ENCODE measurements around the gene SORBS2. TPM values are rescaled to one million over a fixed set of nuclear protein-coding genes. Genes with fewer than 3 reads are reported as not detected.

SORBS2 gene
- total and polyA plus RNA-seq, 9 donors = 17.4 to 204 (median 32.7) TPM

GRCh38 chr4:185638548-185639301 is 173.3 kb downstream of the SORBS2 start:
- no peaks in the 10 kb centered on the region for H3K9me3 ChIP-seq
- no peak overlapping the region for H3K4me3 ChIP-seq
- no peaks in the 10 kb centered on the region for H3K36me3 ChIP-seq
- TF ChIP-seq EP300 (IDR thresholded peaks at IDR 0.05) = no peak
- TF ChIP-seq POLR2A (IDR thresholded peaks at IDR 0.05) = no peak
- TF ChIP-seq CTCF (IDR thresholded peaks at IDR 0.05) = no peak
- no peaks in the 10 kb centered on the region for H3K4me1 ChIP-seq (ENCODE audit: insufficient read depth)
- H3K27me3 ChIP-seq = no peaks in the 10 kb centered on the region
- no peak for DNase-seq
- intact Hi-C loops (cut with DNase I) = loop anchor here (5.0 to 10.0 kb wide), 3 partner anchors 384 to 399 kb away; no protein-coding TSS in a partner anchor
- WGBS, 3 donors = 58 to 78% (median 75%) methylated on average over 41 of the region's 41 CpGs
- H3K27ac ChIP-seq = no peak overlapping the region

DNA sequence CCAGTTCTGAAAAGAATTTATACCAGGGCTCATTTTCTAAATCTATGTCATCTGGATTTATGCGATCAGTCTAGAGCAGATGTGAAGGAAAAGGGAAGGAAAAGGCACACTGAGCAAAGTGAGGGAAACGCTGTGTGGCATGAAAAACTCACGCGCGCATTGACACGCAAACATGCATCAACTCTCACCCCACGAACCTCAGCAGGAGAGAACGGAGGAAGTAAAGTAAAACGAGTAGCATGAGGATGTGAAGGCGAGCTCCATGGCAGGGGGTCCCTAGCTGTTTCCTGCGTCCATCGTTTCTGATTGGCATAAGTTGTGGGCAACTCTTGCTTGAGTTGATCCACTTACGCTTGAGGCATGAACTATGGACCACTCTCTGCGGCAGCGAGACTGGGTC is 173.9 kb downstream of the SORBS2 start:
- Histone ChIP-seq H3K4me3 (no peak overlapping the region), H3K4me1 (ENCODE audit: insufficient read depth) (no peaks in the 10 kb centered on the region), H3K9me3 (no peaks in the 10 kb centered on the region), H3K36me3 (no peaks in the 10 kb centered on the region), H3K27me3 (no peaks in the 10 kb centered on the region), H3K27ac (no peak overlapping the region)
- TF ChIP-seq POLR2A (IDR thresholded peaks at IDR 0.05) = no peak
- intact Hi-C loops (cut with DNase I) = loop anchor here (5.0 to 10.0 kb wide), 3 partner anchors 384 to 399 kb away; no protein-coding TSS in a partner anchor
- DNase-seq = no peak
- 90 to 91% (median 91%) methylated on average over 15 of the region's 15 CpGs for whole genome bisulfite sequencing, 3 donors

GRCh38 chr4:185637163-185637875 is 174.7 kb downstream of the SORBS2 start:
- Histone ChIP-seq H3K4me3 (no peak overlapping the region), H3K27me3 (no peaks in the 10 kb centered on the region), H3K36me3 (no peaks in the 10 kb centered on the region), H3K9me3 (no peaks in the 10 kb centered on the region), H3K27ac (no peak overlapping the region), H3K4me1 (ENCODE audit: insufficient read depth) (no peaks in the 10 kb centered on the region)
- no peak for DNase-seq
- WGBS, 3 donors = 86 to 88% (median 88%) methylated on average over 9 of the region's 9 CpGs
- TF ChIP-seq POLR2A (IDR thresholded peaks at IDR 0.05) = no peak
- TF ChIP-seq CTCF (IDR thresholded peaks at IDR 0.05) = no peak
- TF ChIP-seq EP300 (IDR thresholded peaks at IDR 0.05) = no peak
- intact Hi-C loops (cut with DNase I) = loop anchor here (5.0 to 10.0 kb wide), 3 partner anchors 385 to 400 kb away; no protein-coding TSS in a partner anchor

DNA sequence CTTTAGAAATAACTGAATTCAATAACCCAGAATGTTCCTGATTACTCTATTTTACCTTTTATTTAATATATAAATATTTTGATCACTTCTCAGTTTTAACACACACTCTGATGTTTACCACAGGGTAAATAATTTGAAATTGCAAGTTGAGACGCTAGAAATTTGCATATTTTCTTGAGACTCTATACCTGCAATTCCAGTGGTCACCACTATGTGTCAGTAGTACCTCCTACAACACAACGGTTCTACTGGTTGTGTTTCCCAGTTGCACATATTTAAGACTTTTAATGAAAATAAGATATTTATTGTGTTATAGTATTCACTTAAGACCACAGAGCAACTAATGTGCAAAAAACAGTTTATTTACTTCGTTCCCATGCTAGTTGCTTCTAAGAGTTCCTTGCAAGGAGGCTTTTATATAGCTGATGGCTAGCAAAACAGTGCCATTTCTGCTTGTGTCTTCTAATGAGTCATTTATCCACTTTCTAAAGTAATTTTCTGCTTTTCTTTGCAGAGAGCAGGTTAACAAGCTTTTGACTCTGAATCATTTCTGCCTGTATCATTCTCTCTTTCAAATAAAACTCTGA is 177.8 kb downstream of the SORBS2 start:
- intact Hi-C loops (cut with DNase I) = loop anchor here in 1 of 4 donors (10.0 kb wide), 1 partner anchor 391 kb away; no protein-coding TSS in a partner anchor
- no peak overlapping the region for H3K4me3 ChIP-seq
- H3K4me1 ChIP-seq (ENCODE audit: insufficient read depth) = no peaks in the 10 kb centered on the region
- no peaks in the 10 kb centered on the region for H3K27me3 ChIP-seq
- no peaks in the 10 kb centered on the region for H3K36me3 ChIP-seq
- H3K27ac ChIP-seq = no peak overlapping the region
- TF ChIP-seq CTCF (IDR thresholded peaks at IDR 0.05) = no peak
- no peak for TF ChIP-seq POLR2A (IDR thresholded peaks at IDR 0.05)
- WGBS, 3 donors = 63 to 72% (median 71%) methylated on average over 3 of the region's 3 CpGs
- DNase-seq = no peak
- H3K9me3 ChIP-seq = no peaks in the 10 kb centered on the region
